NB4 (cell line): Measurements from ENCODE around the gene SLC25A33.

Experiments used
- CTCF ChIP-seq: IDR thresholded peaks from one replicate; pipeline ENCODE4 v1.5.1; 2012; ENCODE audit warnings: low read depth, low read length
- MAX ChIP-seq: IDR thresholded peaks from 2 replicates; pipeline ENCODE4 v1.6.1; 2011; ENCODE audit warnings: low read depth, low read length
- POLR2A ChIP-seq: IDR thresholded peaks from 2 replicates; pipeline ENCODE4 v1.6.1; 2011; ENCODE audit warnings: mild to moderate bottlenecking; ENCODE audit not compliant: insufficient read length; ENCODE audit errors: extremely low read depth

- TF ChIP-seq POLR2A (no peak), CTCF (no peak), MAX (no peak)
Observed at GRCh38 chr1:9593147-9593491, 53.9 kb downstream of the SLC25A33 start.
